Ishikawa (cell line): ENCODE data around the gene LAMTOR2.
A peak's percentile ranks its signal among the peaks of the same experiment; 100 is the strongest.

Experiments
- CEBPB ChIP-seq: IDR thresholded peaks from 2 replicates; pipeline ENCODE4 v1.6.1; 2012
- CREB1 ChIP-seq: IDR thresholded peaks from 2 replicates; pipeline ENCODE4 v1.6.1; 2012; ENCODE audit warnings: low read depth
- EGR1 ChIP-seq: IDR thresholded peaks from 2 replicates; pipeline ENCODE4 v1.6.1; 2012
- EP300 ChIP-seq: IDR thresholded peaks from 2 replicates; pipeline ENCODE4 v1.6.1; 2012; ENCODE audit warnings: borderline replicate concordance
- FOXM1 ChIP-seq: IDR thresholded peaks from 2 replicates; pipeline ENCODE4 v1.6.1; 2012; ENCODE audit warnings: low read depth, borderline replicate concordance
- MAX ChIP-seq: IDR thresholded peaks from 2 replicates; pipeline ENCODE4 v1.6.1; 2012
- NFIC ChIP-seq: IDR thresholded peaks from 2 replicates; pipeline ENCODE4 v1.6.1; 2012
- RAD21 ChIP-seq: IDR thresholded peaks from 2 replicates; pipeline ENCODE4 v1.6.1; 2012; ENCODE audit warnings: low read depth
- TAF1 ChIP-seq: IDR thresholded peaks from 2 replicates; pipeline ENCODE4 v1.6.1; 2012; ENCODE audit warnings: low read depth, mild to moderate bottlenecking
- TCF12 ChIP-seq: IDR thresholded peaks from 2 replicates; pipeline ENCODE4 v1.6.1; 2012; ENCODE audit warnings: low read depth
- TEAD4 ChIP-seq: IDR thresholded peaks from 2 replicates; pipeline ENCODE4 v1.6.1; 2012
- USF1 ChIP-seq: IDR thresholded peaks from 2 replicates; pipeline ENCODE4 v1.6.1; 2012
- YY1 ChIP-seq: IDR thresholded peaks from 2 replicates; pipeline ENCODE4 v1.6.1; 2012; ENCODE audit warnings: low read depth
- ZBTB7A ChIP-seq: IDR thresholded peaks from 2 replicates; pipeline ENCODE4 v1.6.1; 2012; ENCODE audit warnings: low read depth
- TF ChIP-seq, protein P1 (sequence below): IDR thresholded peaks from 2 replicates; pipeline ENCODE4 v1.6.1; 2012; ENCODE audit warnings: low read depth, mild to moderate bottlenecking

LAMTOR2 gene

GRCh38 chr1:156095906-156096508 lies 41.4 kb downstream of the LAMTOR2 start:
- TF ChIP-seq EGR1 (no peak), NFIC (no peak), TAF1 (no peak), YY1 (no peak), ZBTB7A (no peak), FOXM1 (no peak), TEAD4 (no peak), MAX (no peak), RAD21 (no peak), CREB1 (no peak), CEBPB (no peak), USF1 (no peak), EP300 (no peak), TCF12 (no peak)
- TF ChIP-seq, protein P1, sequence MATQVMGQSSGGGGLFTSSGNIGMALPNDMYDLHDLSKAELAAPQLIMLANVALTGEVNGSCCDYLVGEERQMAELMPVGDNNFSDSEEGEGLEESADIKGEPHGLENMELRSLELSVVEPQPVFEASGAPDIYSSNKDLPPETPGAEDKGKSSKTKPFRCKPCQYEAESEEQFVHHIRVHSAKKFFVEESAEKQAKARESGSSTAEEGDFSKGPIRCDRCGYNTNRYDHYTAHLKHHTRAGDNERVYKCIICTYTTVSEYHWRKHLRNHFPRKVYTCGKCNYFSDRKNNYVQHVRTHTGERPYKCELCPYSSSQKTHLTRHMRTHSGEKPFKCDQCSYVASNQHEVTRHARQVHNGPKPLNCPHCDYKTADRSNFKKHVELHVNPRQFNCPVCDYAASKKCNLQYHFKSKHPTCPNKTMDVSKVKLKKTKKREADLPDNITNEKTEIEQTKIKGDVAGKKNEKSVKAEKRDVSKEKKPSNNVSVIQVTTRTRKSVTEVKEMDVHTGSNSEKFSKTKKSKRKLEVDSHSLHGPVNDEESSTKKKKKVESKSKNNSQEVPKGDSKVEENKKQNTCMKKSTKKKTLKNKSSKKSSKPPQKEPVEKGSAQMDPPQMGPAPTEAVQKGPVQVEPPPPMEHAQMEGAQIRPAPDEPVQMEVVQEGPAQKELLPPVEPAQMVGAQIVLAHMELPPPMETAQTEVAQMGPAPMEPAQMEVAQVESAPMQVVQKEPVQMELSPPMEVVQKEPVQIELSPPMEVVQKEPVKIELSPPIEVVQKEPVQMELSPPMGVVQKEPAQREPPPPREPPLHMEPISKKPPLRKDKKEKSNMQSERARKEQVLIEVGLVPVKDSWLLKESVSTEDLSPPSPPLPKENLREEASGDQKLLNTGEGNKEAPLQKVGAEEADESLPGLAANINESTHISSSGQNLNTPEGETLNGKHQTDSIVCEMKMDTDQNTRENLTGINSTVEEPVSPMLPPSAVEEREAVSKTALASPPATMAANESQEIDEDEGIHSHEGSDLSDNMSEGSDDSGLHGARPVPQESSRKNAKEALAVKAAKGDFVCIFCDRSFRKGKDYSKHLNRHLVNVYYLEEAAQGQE = no peak

DNA sequence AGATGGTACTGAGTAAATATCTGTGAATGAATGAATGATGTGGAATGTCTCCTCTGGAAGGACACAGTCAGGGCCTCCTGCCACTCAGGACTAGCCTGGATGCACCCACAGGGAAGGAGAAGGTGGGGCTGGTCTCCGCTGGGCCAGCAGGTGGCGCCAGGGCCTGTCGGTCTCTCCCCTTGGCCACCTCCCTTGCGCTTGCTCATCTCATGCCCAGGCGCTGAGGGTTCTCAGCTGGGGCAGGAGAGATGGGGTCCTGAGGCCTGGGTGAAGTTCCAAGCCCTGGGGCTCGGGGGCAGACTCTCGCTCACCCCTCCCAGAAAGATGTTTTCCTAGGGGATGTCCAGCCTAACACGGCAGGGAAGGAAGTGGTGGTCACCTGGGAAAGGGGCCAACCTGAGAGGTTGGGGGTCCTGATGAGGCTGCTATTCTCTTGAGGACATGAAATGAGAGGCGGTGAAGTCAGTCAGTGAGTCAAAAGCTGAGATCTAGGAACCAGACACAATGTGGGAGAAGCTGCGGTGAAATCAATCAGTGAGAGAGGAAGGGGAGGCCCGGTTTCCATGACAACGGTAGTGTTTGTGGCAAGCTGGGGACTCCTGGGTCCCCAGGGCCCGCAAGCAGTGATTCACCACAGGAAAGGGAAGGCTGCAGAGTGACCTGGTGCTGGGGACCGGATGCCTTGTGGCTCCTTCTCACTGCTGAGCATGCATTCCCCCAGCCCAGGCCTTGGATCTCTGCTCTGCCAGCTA lies 42.2 kb downstream of the LAMTOR2 start:
- TF ChIP-seq RAD21 (peak; percentile 99), ZBTB7A (peak; percentile 38; the same call in 1 of the 2 replicates), NFIC (no peak), MAX (no peak), CREB1 (no peak)

- TF ChIP-seq TEAD4 (no peak), EGR1 (no peak), USF1 (no peak), YY1 (no peak), NFIC (no peak), CREB1 (no peak), FOXM1 (no peak), ZBTB7A (no peak), TAF1 (no peak), CEBPB (no peak), RAD21 (no peak), MAX (no peak)
- TF ChIP-seq, protein P1 = no peak
Measured at GRCh38 chr1:156097499-156098178, 43.1 kb downstream of the LAMTOR2 start.

GRCh38 chr1:156098784-156099183 lies 44.2 kb downstream of the LAMTOR2 start:
- no peak for TF ChIP-seq TEAD4
- no peak for TF ChIP-seq TAF1
- no peak for TF ChIP-seq CREB1
- TF ChIP-seq, protein P1 = no peak
- no peak for TF ChIP-seq MAX
- TF ChIP-seq FOXM1 = no peak
- no peak for TF ChIP-seq CEBPB
- no peak for TF ChIP-seq RAD21
- TF ChIP-seq NFIC = no peak
- TF ChIP-seq USF1 = no peak
- TF ChIP-seq EGR1 = no peak
- TF ChIP-seq ZBTB7A = no peak
- no peak for TF ChIP-seq YY1
- TF ChIP-seq EP300 = no peak
- no peak for TF ChIP-seq TCF12
